Brain pericyte (primary cell): ENCODE results near the gene STIM2.
"Not testable (repeated sequence)": the region's sequence is repeated elsewhere in the genome, so short reads cannot be mapped to it uniquely, and the experiment has no call there.

Experiments
- DNase-seq: peaks from one replicate; pipeline ENCODE4 v3.0.0-alpha.2; 2012; ENCODE audit warnings: low read depth, low spot score

The STIM2 gene

GRCh38 chr4:26867914-26868684, 7.5 kb downstream of the STIM2 start:
- no peak for DNase-seq

- DNase-seq: no peak
Observed at GRCh38 chr4:26870576-26871262, 10.1 kb downstream of the STIM2 start.

DNA sequence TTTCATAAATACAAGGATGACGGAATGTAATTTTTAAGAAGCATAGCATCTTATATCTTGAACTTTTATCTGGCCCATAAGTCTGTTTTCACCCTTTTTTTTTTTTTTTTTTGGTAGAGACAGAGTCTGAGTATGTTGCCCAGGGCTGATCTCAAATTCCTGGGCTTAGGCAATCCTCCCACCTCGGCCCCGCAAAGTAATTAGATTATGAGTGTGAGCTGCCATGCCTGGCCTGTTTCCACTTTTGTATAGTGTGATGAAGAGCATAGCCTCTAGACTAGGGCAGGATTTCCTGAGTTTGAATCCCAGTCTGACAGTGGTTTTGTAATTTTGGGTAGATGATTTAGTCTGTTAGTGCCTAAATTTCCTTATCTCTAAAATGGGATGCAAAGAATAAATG, 11.0 kb downstream of the STIM2 start:
- no peak for DNase-seq

GRCh38 chr4:26873391-26874026, 12.9 kb downstream of the STIM2 start:
- DNase-seq: no peak

GRCh38 chr4:26874110-26874509, 13.5 kb downstream of the STIM2 start:
- DNase-seq: no peak

DNA sequence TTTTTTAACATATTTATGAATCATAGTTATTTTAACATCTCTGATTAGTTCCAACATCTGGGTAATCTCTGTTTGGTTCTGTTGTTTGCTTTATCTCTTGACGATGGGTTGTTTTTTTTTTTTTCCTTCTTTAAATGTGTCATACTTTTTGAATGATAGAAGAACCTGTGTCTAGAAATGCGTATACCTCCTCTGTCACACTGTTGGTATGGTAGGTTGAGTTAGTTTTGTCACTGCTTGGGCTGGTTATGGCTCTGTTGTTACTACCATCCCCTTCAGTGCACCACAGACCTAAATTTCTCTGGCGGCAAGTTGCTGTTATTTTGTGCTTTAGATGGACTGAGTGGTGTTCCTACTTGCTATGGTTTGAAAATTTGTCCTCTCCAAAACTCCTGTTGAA, 16.8 kb downstream of the STIM2 start:
- DNase-seq: no peak

DNA sequence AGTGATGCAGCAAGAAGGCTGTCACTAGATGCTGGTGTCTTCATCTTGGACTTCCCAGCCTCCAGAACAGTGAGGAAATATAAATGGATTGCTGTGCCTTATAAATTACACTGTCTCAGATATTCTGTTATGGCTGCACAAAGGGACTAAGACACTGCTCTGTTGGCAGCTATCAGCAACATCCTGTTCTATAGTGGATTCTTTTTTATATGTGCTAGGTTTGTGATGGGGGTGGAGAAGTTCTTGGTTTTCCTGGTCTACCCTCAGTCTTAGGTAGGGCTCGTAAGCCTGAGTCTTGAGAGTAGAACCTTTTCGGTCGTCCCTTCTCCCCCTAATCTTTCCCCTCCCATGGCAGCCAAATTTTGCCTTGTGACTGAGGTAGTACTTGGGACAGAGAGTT, 17.3 kb downstream of the STIM2 start:
- no peak for DNase-seq

DNA sequence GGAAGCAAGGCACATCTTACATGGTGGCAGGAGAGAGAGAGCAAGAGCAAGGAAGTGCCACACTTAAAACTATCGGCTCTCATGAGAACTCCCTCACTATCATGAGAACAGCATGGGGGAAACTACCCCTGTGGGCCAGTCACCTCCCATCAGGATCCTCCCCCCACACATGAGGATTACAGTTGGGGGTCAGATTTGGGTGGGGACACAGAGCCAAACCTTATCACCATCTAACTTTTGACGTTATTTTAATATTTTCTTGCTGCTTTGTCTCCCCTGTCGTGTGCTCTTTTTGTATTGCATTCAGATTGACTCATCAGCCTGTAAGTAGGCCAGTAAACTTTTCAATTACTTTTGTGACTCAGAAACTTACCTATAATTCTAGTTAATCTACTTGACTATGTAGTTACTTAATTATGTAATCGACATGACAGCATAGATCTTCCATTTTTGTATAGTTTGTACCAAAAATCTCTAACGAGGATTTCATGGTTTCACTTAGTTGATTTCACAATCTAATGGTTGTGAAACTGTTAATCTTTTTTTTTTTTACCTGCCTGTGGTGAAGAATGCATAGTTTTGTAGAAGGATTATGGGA, 18.3 kb downstream of the STIM2 start:
- DNase-seq: no peak

GRCh38 chr4:26879805-26880204, 19.2 kb downstream of the STIM2 start:
- no peak for DNase-seq

DNA sequence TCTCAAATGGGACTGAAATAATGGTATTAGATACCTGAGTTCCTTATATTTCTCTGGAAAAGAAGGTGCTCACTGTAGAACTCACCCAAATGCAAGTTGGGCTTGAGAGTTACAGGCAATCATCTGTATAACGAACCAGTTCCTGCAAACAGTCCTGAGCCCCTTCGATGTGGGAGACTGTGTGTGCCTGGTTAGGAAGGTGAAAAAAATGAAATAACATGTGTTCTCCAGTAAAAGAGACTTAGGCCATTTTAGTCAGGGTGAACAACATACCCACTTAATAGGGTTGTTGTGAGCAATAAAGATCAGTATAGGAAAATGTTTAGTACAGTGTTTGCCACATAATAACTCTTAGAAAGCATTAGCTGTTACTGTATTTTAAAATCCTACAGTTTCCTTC, 23.4 kb downstream of the STIM2 start:
- DNase-seq: no peak

DNA sequence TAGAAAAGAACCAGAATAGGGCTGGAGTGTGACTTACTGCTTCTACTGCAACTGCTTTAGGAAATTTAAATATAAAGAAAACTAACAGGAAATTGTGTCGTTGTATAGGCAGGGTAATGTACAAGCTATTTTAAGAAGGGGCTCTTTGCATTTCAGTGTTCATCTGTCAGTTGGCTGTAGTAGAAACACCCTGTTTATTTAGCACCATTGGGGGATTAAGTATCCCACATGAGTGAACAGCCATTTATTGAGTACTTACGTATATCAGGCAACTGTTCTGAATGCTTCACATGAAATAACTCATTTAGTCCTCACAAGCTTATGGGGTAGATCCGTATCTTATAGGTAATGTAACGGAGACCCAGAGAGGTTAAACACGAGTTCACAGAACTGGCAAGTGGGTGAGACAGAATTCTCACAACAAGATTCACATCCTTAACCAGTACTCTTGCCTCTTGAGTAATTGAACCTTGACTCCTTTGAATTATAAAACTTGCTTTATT, 23.9 kb downstream of the STIM2 start:
- DNase-seq: no peak

- no peak for DNase-seq
Observed at GRCh38 chr4:26885912-26886274, 25.3 kb downstream of the STIM2 start.

DNA sequence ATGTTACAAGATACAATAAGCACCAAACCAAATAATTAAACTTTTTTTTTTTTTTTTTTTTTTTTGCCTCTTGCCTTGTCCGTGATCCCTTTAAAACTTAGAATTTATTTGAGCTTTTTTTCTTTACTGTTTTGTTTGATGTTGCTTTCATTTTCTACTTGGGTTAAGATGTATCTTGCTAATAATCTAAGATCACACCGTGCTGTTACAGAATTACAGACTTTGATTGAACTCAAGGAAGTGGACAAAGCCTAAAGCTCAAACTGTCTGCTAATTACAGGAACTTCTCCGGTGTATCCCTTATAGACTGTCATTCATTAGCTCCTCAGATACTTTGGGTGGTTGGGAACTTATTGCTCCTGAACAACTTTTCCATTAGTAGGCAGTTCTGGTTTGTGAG, 26.5 kb downstream of the STIM2 start:
- no peak for DNase-seq

DNA sequence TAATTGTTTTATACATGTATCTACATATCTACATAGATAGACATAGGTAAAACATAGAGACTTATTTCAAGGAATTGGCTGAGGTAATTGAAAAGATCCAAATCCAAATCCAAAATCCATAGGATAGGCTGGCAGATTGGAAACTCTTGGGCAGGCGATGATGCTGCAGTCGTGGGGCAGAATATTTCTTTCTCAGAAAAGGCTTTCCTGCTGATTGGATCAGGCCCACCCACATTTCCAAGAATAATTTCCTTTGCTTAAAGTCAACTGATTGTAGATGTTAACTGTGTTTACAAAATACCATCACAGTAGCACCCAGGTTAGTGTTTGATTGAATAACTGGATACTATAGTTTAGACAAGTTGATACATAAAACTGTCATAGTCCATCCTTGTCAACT, 27.2 kb downstream of the STIM2 start:
- DNase-seq: no peak

- no peak for DNase-seq
Observed at GRCh38 chr4:26889356-26889755, 28.7 kb downstream of the STIM2 start.

DNA sequence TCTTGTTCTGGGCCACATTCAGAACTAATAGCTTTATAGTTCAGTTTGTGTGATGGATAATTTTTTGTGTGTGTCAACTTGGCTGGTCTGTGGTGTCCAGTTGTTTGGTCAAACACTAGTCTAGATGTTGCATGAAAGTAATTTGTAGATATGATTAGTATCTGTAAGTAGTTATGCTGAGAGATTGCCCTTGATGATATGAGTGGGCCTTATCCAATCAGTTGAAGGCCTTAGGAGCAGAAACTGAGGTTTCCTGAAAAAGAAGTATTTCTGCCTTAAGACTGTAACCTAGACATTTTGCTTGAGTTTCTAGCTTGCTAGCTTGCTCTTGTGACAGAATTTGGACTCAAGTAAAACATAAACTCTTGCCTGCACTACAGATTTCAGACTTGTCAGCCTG, 30.4 kb downstream of the STIM2 start:
- no peak for DNase-seq

- no peak for DNase-seq
Observed at GRCh38 chr4:26891867-26892266, 31.2 kb downstream of the STIM2 start.

- DNase-seq: no peak
Observed at GRCh38 chr4:26892480-26893150, 32.0 kb downstream of the STIM2 start.

DNA sequence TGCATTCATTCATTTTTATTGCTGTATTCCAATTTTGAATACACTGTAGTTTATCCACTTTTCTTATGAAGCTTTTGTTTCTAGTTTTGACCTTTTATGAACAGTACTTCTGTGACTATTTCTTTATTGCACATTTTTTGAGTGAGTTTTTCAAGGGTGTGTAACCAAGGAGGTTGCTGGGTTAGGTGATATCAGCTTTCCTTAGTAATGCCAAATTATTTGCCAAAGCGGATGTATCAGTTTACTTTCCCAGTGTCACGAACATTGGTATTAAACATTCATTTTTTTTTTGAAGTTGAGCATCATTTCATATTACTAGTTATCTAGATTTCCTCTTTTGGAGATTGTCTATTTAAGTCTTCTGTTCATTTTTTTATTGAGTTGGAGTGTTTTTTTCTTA, 32.9 kb downstream of the STIM2 start:
- DNase-seq: no peak

- DNase-seq: not testable (repeated sequence)
Observed at GRCh38 chr4:26894881-26895280, 34.2 kb downstream of the STIM2 start.

GRCh38 chr4:26896636-26897035, 36.0 kb downstream of the STIM2 start:
- DNase-seq: no peak

DNA sequence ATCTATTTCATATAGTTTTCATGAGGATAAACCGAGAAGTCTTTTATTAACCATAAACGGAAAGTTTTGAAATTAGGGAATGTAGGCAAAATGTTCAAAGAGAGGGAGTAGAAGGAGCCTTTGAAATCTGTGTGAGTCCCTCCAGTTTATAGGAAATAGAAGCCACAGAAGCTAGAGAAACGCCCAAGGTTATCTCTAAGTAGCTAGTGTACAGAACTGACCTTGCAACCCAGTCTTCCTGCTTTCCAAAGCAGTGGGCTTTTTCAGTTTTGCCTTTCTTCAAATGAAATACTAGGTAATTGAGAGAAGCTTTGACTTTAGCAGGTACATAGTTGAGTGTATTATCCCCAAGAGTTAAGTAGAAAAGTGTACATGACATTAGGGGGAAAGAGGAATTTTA, 39.4 kb downstream of the STIM2 start:
- DNase-seq: no peak
